ENCODE measurements around the gene NEURL3.
"Not testable (repeated sequence)": the region's sequence is repeated elsewhere in the genome, so short reads cannot be mapped to it uniquely, and the experiment has no call there.

Gene NEURL3, protein sequence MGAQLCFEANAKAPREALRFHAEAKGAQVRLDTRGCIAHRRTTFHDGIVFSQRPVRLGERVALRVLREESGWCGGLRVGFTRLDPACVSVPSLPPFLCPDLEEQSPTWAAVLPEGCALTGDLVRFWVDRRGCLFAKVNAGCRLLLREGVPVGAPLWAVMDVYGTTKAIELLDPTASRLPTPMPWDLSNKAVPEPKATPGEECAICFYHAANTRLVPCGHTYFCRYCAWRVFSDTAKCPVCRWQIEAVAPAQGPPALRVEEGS

DNA sequence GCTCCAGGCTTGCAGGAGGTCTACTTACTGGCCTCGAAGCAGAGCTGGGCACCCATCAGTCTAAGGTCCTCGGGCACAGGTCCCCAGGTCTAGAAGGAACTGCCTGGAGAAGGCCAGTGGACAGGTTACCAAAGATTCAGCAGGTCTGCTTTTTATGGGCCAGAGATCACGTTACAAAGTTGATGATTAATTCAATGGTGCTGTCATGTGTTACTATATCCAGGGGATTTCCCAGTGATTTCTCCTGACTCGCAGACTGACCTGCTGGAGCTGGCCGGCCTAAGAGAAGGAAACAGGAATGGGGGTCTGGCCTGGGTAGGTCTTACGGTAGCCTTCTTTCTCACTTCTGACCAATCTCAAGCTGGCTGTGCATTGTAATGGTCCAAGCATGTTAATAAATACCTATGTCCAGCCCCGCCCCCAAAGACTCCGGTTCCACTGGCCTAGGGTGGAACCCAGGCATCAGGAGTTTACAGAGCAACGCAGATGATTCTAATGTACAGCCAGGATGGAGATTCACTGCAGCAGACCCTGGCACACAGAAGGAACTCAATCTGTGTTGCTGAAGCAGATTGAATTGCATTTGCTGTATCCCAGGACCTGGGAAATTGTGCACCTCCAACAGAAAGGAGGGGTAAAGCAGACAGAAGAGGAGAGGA is at the start of gene NEURL3:
Gene NEURL3, minus strand, starts transcription at position 127 of the 659 bp plus-strand sequence. Its CDS starts 71 bp downstream, at position 56.
- H3K27ac ChIP-seq, result no peak within 1 kb of the TSS
- ChIA-PET CTCF (interaction anchor here (0.6 to 2.5 kb wide), 3 partner anchors 45 to 231 kb away, joined by 4 to 15 read pairs (median 4); no protein-coding TSS in a partner anchor), POLR2A (ENCODE audit: low non-redundant PET) (interaction anchor here (1.7 kb wide), 1 partner anchor 12 kb away, joined by 6 read pairs; no protein-coding TSS in a partner anchor)
- DNase-seq (ENCODE audit: low spot score), result peak; percentile 83
- TF ChIP-seq, protein P1, sequence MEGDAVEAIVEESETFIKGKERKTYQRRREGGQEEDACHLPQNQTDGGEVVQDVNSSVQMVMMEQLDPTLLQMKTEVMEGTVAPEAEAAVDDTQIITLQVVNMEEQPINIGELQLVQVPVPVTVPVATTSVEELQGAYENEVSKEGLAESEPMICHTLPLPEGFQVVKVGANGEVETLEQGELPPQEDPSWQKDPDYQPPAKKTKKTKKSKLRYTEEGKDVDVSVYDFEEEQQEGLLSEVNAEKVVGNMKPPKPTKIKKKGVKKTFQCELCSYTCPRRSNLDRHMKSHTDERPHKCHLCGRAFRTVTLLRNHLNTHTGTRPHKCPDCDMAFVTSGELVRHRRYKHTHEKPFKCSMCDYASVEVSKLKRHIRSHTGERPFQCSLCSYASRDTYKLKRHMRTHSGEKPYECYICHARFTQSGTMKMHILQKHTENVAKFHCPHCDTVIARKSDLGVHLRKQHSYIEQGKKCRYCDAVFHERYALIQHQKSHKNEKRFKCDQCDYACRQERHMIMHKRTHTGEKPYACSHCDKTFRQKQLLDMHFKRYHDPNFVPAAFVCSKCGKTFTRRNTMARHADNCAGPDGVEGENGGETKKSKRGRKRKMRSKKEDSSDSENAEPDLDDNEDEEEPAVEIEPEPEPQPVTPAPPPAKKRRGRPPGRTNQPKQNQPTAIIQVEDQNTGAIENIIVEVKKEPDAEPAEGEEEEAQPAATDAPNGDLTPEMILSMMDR (conservative IDR thresholded peaks at IDR 0.05; ENCODE audit: low read depth), result no peak

DNA sequence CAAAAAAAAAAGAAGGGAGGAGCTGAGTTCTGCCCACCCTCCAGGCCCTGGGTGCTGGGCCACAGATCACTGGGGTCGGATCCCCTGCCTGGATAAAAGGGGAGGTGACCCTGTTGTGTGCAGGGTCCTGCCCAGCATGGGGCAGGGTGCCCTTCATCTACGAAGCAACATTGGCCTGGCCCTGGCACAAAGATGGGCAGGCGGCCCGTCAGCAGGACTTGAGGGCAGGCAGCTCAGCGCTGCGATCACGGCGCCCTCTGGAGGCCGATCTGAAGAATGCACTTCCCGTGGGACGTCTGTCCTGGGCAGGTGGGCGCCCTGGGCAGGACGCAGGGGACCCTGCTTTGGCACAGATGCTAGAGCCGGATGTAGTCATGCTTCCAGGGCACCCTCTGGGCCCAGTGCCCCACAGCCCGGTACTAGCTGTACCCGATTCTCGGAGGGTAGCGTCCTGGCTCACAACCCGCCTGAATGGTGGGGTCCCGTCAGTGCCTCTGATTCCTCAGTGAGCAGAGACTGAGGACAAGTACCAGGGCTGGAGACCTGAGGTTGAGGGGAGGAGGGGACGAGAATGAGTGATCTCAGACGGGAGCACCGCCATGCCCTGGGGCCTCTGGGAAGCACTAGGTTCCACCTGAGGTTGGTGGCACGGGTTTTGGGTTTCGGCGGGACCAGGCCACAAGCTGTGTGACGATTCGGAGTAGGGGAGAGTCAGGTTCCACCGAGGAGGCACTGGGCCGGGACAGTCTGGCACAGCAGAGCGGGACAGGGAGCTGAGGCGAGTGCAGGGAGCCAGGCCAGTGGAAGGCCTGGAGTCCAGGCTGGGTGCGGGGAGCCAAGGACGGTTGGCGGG is 49.4 kb upstream of the NEURL3 start:
- ChIA-PET POLR2A (ENCODE audit: low non-redundant PET) (no interaction called here), CTCF (interaction anchor here (0.6 to 1.9 kb wide), 31 partner anchors 9 to 1981 kb away, joined by 3 to 21 read pairs (median 4); partner anchors contain the start of gene ARID5A)
- TF ChIP-seq, protein P1 (conservative IDR thresholded peaks at IDR 0.05; ENCODE audit: low read depth), result peak; percentile 93
- peak; percentile 48 for DNase-seq (ENCODE audit: low spot score)
- no peak overlapping the region for H3K27ac ChIP-seq

DNA sequence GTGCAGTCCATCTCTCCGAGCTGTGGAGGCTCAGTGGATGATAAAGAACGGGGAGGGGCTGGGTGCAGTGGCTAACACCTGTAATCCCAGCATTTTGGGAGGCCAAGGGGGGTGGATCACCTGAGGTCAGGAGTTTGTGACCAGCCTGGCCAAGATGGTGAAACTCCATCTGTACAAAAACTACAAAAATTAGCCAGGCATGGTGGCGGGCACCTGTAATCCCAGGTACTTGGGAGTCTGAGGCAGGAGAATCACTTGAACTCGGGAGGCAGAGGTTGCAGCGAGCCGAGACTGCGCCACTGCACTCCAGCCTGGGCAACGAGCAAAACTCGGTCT is 48.8 kb upstream of the NEURL3 start:
- CTCF ChIA-PET, result interaction anchor here (0.6 to 1.9 kb wide), 26 partner anchors 9 to 1981 kb away, joined by 3 to 21 read pairs (median 4); partner anchors contain the start of gene ARID5A
- DNase-seq (ENCODE audit: low spot score); POLR2A ChIA-PET (ENCODE audit: low non-redundant PET); H3K27ac ChIP-seq: not testable (repeated sequence)

DNA sequence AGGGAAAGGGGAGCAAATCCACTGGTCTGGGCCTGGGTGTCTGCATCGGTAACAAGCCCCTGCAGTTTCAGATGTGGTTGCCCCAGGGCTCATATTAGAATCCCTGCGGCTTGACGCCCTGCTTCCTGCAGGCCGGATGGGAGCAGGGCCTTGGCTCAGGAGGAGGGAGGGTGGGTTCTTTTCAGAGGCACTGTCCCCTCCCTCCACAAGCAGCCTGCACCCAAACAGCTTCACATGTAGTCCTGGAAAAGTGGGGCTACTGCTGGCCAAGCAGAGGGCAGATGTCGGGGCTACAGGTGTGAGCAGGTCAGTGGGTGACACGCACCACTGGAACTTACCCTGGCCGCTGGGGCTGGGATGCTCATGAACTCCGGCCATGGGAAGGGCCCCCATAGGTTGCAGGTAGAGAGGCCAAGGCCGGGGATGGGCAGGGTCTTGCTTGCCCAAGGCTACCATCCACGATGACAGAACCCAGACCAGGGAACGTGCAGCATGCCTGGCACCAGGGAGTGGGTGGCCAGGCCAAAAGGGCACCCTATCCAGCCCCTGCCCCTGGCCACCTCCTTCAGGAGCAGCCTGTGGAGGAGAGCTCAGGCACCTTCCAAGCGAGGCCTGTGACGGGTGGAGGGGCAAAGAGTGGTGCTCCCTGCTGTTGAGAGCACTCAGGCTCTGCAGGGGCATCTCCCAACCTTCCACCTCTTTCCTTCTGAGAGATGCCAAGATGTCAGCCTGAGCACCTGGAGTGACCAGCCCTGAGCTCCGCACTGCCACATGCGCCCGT is 48.2 kb upstream of the NEURL3 start:
- ChIA-PET POLR2A (ENCODE audit: low non-redundant PET) (no interaction called here), CTCF (interaction anchor here (0.6 to 1.4 kb wide), 11 partner anchors 8 to 191 kb away, joined by 3 to 8 read pairs (median 4); no protein-coding TSS in a partner anchor)

DNA sequence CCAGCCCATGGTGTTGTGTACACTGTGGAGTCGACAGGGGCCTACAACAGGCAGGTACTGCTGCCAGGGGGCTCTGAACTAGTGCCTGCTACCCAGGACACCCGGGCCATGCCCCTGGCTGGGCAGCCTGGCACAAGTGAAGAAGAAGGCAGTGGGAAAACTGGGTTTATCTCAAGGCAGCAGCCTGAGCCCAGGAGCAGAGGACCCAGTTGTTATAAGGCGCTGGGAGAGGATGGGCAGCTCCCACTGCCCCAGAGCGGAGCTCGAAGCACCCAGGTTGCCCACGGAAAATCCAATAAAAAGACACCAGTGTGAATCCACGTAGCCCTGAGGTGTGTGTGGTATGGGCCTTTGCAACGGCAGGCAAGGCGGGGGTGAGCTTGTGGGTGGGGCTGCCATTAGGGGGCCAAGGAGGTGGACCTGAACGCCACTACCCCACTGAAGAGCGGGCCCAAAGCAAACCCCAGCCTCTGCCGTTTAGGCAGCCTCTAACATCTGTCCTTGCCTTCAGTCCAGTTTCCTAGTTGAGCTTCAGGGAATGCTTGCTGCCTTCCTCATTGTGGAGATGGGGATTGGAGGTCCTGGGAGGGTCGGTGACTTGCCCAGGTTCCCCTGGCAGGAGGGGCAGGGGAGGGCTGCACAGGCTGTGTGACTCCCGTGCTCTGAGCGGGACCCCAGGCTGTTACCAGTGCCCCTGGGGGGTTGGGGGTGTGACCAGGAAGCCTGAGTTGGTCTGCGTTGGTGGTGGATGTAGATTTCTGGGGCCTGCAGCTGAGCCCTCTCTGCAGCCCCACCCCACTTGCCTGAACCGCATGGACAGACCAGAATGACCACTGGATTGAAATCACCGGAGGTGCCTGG is 47.4 kb upstream of the NEURL3 start:
- no peak for DNase-seq (ENCODE audit: low spot score)
- H3K27ac ChIP-seq, result no peak overlapping the region
- ChIA-PET POLR2A (ENCODE audit: low non-redundant PET) (no interaction called here), CTCF (interaction anchor here (0.8 to 1.1 kb wide), 2 partner anchors 22 to 36 kb away, joined by 3 to 4 read pairs; no protein-coding TSS in a partner anchor)
- TF ChIP-seq, protein P1 (conservative IDR thresholded peaks at IDR 0.05; ENCODE audit: low read depth), result no peak

More for the DNA sequence above, 48.2 kb upstream of the NEURL3 start:
- TF ChIP-seq, protein P1 (conservative IDR thresholded peaks at IDR 0.05; ENCODE audit: low read depth), result no peak
- H3K27ac ChIP-seq, result no peak overlapping the region
- no peak for DNase-seq (ENCODE audit: low spot score)
